ENCODE data around the gene SLC4A1. TPM values are rescaled to one million over a fixed set of nuclear protein-coding genes. Genes with fewer than 3 reads are reported as not detected.

Gene SLC4A1
- total and polyA plus RNA-seq, 2 experiments from 2014 or later: not detected

- Histone ChIP-seq H3K9me2 (ENCODE audit: insufficient read depth) (no peaks in the 10 kb centered on the region), H4K20me1 (ENCODE audit: insufficient read depth) (no peaks in the 10 kb centered on the region), H3K9me3 (ENCODE audit: low read depth) (no peaks in the 10 kb centered on the region), H3K4me1 (ENCODE audit: insufficient read depth) (no peaks in the 10 kb centered on the region), H3F3A (ENCODE audit: insufficient read depth) (no peaks in the 10 kb centered on the region), H3K4me2 (ENCODE audit: unreplicated experiment) (no peak overlapping the region), H2AFZ (no peak overlapping the region), H3K36me3 (ENCODE audit: low read depth) (no peaks in the 10 kb centered on the region), H3K9ac (no peak overlapping the region), H3K27ac (no peak overlapping the region), H3K79me2 (ENCODE audit: insufficient read depth) (no peaks in the 10 kb centered on the region), H3K4me3 (no peak overlapping the region), H3K27me3 (replicated peaks; ENCODE audit: insufficient read depth) (peaks cover 22% of the 10 kb centered on the region)
- 67 to 69% methylated on average over 10 of the region's 10 CpGs for WGBS, 2 experiments (ENCODE audit: low coverage in 1 of 2, low lambda C conversion rate in 2 of 2, missing lambda C conversion rate in 2 of 2)
- in situ Hi-C loops (cut with MboI): no loop called here
- DNase-seq: no peak
- TF ChIP-seq EZH2phosphoT487 (IDR thresholded peaks at IDR 0.05; ENCODE audit: insufficient read depth, low read depth) (no peak), EZH2 (IDR thresholded peaks at IDR 0.05; ENCODE audit: insufficient read depth, poor library complexity, severe bottlenecking) (no peak)
These were observed 42.9 kb upstream of the SLC4A1 start for GRCh38 chr17:44310609-44311376.

- Histone ChIP-seq H3K9me2 (ENCODE audit: insufficient read depth) (no peaks in the 10 kb centered on the region), H3K9ac (no peak overlapping the region), H3K4me1 (ENCODE audit: insufficient read depth) (no peaks in the 10 kb centered on the region), H3K4me3 (no peak overlapping the region), H3K36me3 (ENCODE audit: low read depth) (no peaks in the 10 kb centered on the region), H2AFZ (no peak overlapping the region), H4K20me1 (ENCODE audit: insufficient read depth) (no peaks in the 10 kb centered on the region), H3K79me2 (ENCODE audit: insufficient read depth) (no peaks in the 10 kb centered on the region), H3K27me3 (replicated peaks; ENCODE audit: insufficient read depth) (peaks cover 19% of the 10 kb centered on the region; the same call in 1 of the 2 replicates), H3K9me3 (ENCODE audit: low read depth) (no peaks in the 10 kb centered on the region), H3F3A (ENCODE audit: insufficient read depth) (no peaks in the 10 kb centered on the region), H3K4me2 (ENCODE audit: unreplicated experiment) (no peak overlapping the region), H3K27ac (no peak overlapping the region)
- 64 to 65% methylated on average over 2 of the region's 2 CpGs for WGBS, 2 experiments (ENCODE audit: low coverage in 1 of 2, low lambda C conversion rate in 2 of 2, missing lambda C conversion rate in 2 of 2)
- TF ChIP-seq EZH2phosphoT487 (IDR thresholded peaks at IDR 0.05; ENCODE audit: insufficient read depth, low read depth) (no peak), EZH2 (IDR thresholded peaks at IDR 0.05; ENCODE audit: insufficient read depth, poor library complexity, severe bottlenecking) (no peak)
- in situ Hi-C loops (cut with MboI): no loop called here
- no peak for DNase-seq
These were observed 42.3 kb upstream of the SLC4A1 start for GRCh38 chr17:44310188-44310587.

- H4K20me1 ChIP-seq (ENCODE audit: insufficient read depth): no peaks in the 10 kb centered on the region
- no peak for DNase-seq
- no peak overlapping the region for H3K4me3 ChIP-seq
- H3K4me1 ChIP-seq (ENCODE audit: insufficient read depth): no peaks in the 10 kb centered on the region
- no peak overlapping the region for H3K4me2 ChIP-seq (ENCODE audit: unreplicated experiment)
- H3K27ac ChIP-seq: no peak overlapping the region
- no peaks in the 10 kb centered on the region for H3F3A ChIP-seq (ENCODE audit: insufficient read depth)
- no peaks in the 10 kb centered on the region for H3K36me3 ChIP-seq (ENCODE audit: low read depth)
- no peak overlapping the region for H3K9ac ChIP-seq
- no peak for TF ChIP-seq EZH2phosphoT487 (IDR thresholded peaks at IDR 0.05; ENCODE audit: insufficient read depth, low read depth)
- TF ChIP-seq EZH2 (IDR thresholded peaks at IDR 0.05; ENCODE audit: insufficient read depth, poor library complexity, severe bottlenecking): no peak
- no peaks in the 10 kb centered on the region for H3K79me2 ChIP-seq (ENCODE audit: insufficient read depth)
- no peaks in the 10 kb centered on the region for H3K9me2 ChIP-seq (ENCODE audit: insufficient read depth)
- peaks cover 14% of the 10 kb centered on the region; the same call in 1 of the 2 replicates for H3K27me3 ChIP-seq (replicated peaks; ENCODE audit: insufficient read depth)
- 27 to 41% methylated on average over 5 of the region's 5 CpGs for WGBS, 2 experiments (ENCODE audit: low coverage in 1 of 2, low lambda C conversion rate in 2 of 2, missing lambda C conversion rate in 2 of 2)
- in situ Hi-C loops (cut with MboI): no loop called here
- no peak overlapping the region for H2AFZ ChIP-seq
- H3K9me3 ChIP-seq (ENCODE audit: low read depth): no peaks in the 10 kb centered on the region
These were observed 41.5 kb upstream of the SLC4A1 start for GRCh38 chr17:44309472-44309871.

- TF ChIP-seq EZH2 (IDR thresholded peaks at IDR 0.05; ENCODE audit: insufficient read depth, poor library complexity, severe bottlenecking): no peak
- no peak for TF ChIP-seq EZH2phosphoT487 (IDR thresholded peaks at IDR 0.05; ENCODE audit: insufficient read depth, low read depth)
These were observed 40.9 kb upstream of the SLC4A1 start for GRCh38 chr17:44308865-44309264.

More at GRCh38 chr17:44308865-44309264, 40.9 kb upstream of the SLC4A1 start:
- in situ Hi-C loops (cut with MboI): no loop called here
- Histone ChIP-seq H4K20me1 (ENCODE audit: insufficient read depth) (no peaks in the 10 kb centered on the region), H3K9ac (no peak overlapping the region), H3K79me2 (ENCODE audit: insufficient read depth) (no peaks in the 10 kb centered on the region), H3K27me3 (replicated peaks; ENCODE audit: insufficient read depth) (peaks cover 17% of the 10 kb centered on the region; the same call in 1 of the 2 replicates), H3K4me2 (ENCODE audit: unreplicated experiment) (peak overlapping the region; percentile 69), H3K36me3 (ENCODE audit: low read depth) (no peaks in the 10 kb centered on the region), H3K27ac (no peak overlapping the region), H3K4me1 (ENCODE audit: insufficient read depth) (no peaks in the 10 kb centered on the region), H3K9me3 (ENCODE audit: low read depth) (no peaks in the 10 kb centered on the region), H3F3A (ENCODE audit: insufficient read depth) (no peaks in the 10 kb centered on the region), H3K9me2 (ENCODE audit: insufficient read depth) (no peaks in the 10 kb centered on the region), H2AFZ (no peak overlapping the region), H3K4me3 (no peak overlapping the region)
- 0 to 2% methylated on average over 5 to 15 of the region's 15 CpGs for WGBS, 2 experiments (ENCODE audit: low coverage in 1 of 2, low lambda C conversion rate in 2 of 2, missing lambda C conversion rate in 2 of 2)
- no peak for DNase-seq
